ENCODE measurements around the gene PABPC1L. TPM values are rescaled to one million over a fixed set of nuclear protein-coding genes. Genes with fewer than 3 reads are reported as not detected.

Gene PABPC1L
- total and polyA plus RNA-seq, 2 of the 13 experiments (the other 11 are each of a cell fraction or from before 2014, with no cell fraction given), result 30.8 to 252 TPM

- TF ChIP-seq ZNF883 (CRISPR knock-in tag; IDR thresholded peaks at IDR 0.05; ENCODE audit: not compliant biosample characterization), result no peak
- TF ChIP-seq ZNF34 (CRISPR knock-in tag; IDR thresholded peaks at IDR 0.05; ENCODE audit: borderline replicate concordance), result no peak
- TF ChIP-seq ZNF296 (CRISPR knock-in tag; conservative IDR thresholded peaks at IDR 0.05), result no peak
- 0 out of 2 replicates have a peak, but pooled peaks have one; percentile 72 for TF ChIP-seq ZNF879 (CRISPR knock-in tag; IDR thresholded peaks at IDR 0.05)
- peak; percentile 89 for TF ChIP-seq ZNF430 (CRISPR knock-in tag; IDR thresholded peaks at IDR 0.05)
- peak; percentile 96 for TF ChIP-seq ZFY (CRISPR knock-in tag; IDR thresholded peaks at IDR 0.05)
- no peak; the same call in 1 of the 2 replicates for TF ChIP-seq ESRRA (CRISPR knock-in tag; IDR thresholded peaks at IDR 0.05; ENCODE audit: low read depth)
- TF ChIP-seq SP140L (CRISPR knock-in tag; IDR thresholded peaks at IDR 0.05; ENCODE audit: borderline replicate concordance), result no peak
- TF ChIP-seq ZBTB21 (CRISPR knock-in tag; IDR thresholded peaks at IDR 0.05), result no peak
- no peak for TF ChIP-seq ZKSCAN1 (IDR thresholded peaks at IDR 0.05; ENCODE audit: low read length)
- no peak for TF ChIP-seq IKZF1 (IDR thresholded peaks at IDR 0.05)
- 0 out of 2 replicates have a peak, but pooled peaks have one; percentile 93 for TF ChIP-seq ZNF580 (CRISPR knock-in tag; IDR thresholded peaks at IDR 0.05; ENCODE audit: borderline replicate concordance, low read depth)
- peak; percentile 95 for TF ChIP-seq ZNF574 (CRISPR knock-in tag; IDR thresholded peaks at IDR 0.05)
- peak; percentile 94 for TF ChIP-seq POGK (CRISPR knock-in tag; conservative IDR thresholded peaks at IDR 0.05)
- peak; percentile 98 for TF ChIP-seq KAT7 (CRISPR knock-in tag; IDR thresholded peaks at IDR 0.05; ENCODE audit: borderline replicate concordance)
- TF ChIP-seq ZKSCAN8 (CRISPR knock-in tag; IDR thresholded peaks at IDR 0.05; ENCODE audit: borderline replicate concordance), result peak; percentile 31; the same call in 1 of the 2 replicates
Observed at GRCh38 chr20:44885392-44886265, 24.2 kb upstream of the PABPC1L start, which contains the start of gene YWHAB (continued).

Data from HepG2 (cell line).